Gastroesophageal sphincter (tissue), 4 donors: ENCODE data around the gene WNT3. TPM values are rescaled to one million over a fixed set of nuclear protein-coding genes. Genes with fewer than 3 reads are reported as not detected.

Experiments used
- ATAC-seq: fragments of 150-250 bp; one replicate; pipeline ENCODE4 v1.9.1; 2016; ENCODE audit warnings: mild to moderate bottlenecking, moderate library complexity
- H3K27ac ChIP-seq, 4 donors: fragments of 200-600 bp; sonication (generic) in 3 of 4; 1 replicate in 3 of 4; 2 replicates in 1 of 4; pipeline ENCODE4 v1.5.1; 2016 to 2019
- H3K27me3 ChIP-seq: fragments of 200-600 bp; sonication (generic); one replicate; pipeline ENCODE4 v1.5.1; 2019
- H3K36me3 ChIP-seq, 2 donors: fragments of 200-600 bp; sonication (generic); one replicate each; pipeline ENCODE4 v1.5.1; 2019; ENCODE audit warnings: control low read depth in 1 of 2
- H3K4me1 ChIP-seq, 3 donors: fragments of 200-600 bp; sonication (generic); 1 replicate in 2 of 3; 2 replicates in 1 of 3; pipeline ENCODE4 v1.5.1; 2016 to 2019; ENCODE audit warnings: control low read depth in 2 of 3
- H3K4me3 ChIP-seq, 2 donors: fragments of 200-600 bp; sonication (generic); one replicate each; pipeline ENCODE4 v1.5.1; 2019; ENCODE audit warnings: mild to moderate bottlenecking in 1 of 2, moderate library complexity in 1 of 2
- H3K9me3 ChIP-seq, 3 donors: fragments of 200-600 bp; sonication (generic); one replicate each; pipeline ENCODE4 v1.5.1; 2017 to 2019; ENCODE audit warnings: control low read depth in 2 of 3
- CTCF ChIP-seq, 4 experiments: fragments of 200-600 bp in 2 of 4; fragments of 450-650 bp in 2 of 4; sonication (generic) in 1 of 4; IDR thresholded peaks; one replicate each; pipeline ENCODE4 v1.5.1; 2017 to 2019; ENCODE audit warnings: antibody characterized with exemption in 4 of 4, mild to moderate bottlenecking in 2 of 4, moderate library complexity in 2 of 4
- EP300 ChIP-seq: sonication (generic); formaldehyde crosslinking; IDR thresholded peaks from one replicate; pipeline ENCODE4 v1.6.1; 2017; ENCODE audit warnings: antibody characterized with exemption, mild to moderate bottlenecking
- POLR2A ChIP-seq, 2 donors: fragments of 450-650 bp; IDR thresholded peaks; one replicate each; pipeline ENCODE4 v1.6.1; 2017; ENCODE audit warnings: antibody characterized with exemption in 2 of 2, mild to moderate bottlenecking in 2 of 2, moderate library complexity in 1 of 2
- POLR2AphosphoS5 ChIP-seq: sonication (generic); formaldehyde crosslinking; IDR thresholded peaks from one replicate; pipeline ENCODE4 v1.6.1; 2017; ENCODE audit warnings: antibody characterized with exemption
- WGBS, 2 donors: methylation state at CpG; one replicate each; pipeline ENCODE4 v1.1.5; 2018; ENCODE audit warnings: low coverage in 1 of 2; 5-methylcytosine and 5-hydroxymethylcytosine counted together
- total RNA-seq, 4 donors: library from RNA; depleted of rRNA; stranded (reverse); fragments of >200 nt; gene quantifications; one replicate each; pipeline ENCODE4 v1.1.0, GENCODE V29; 2016

The WNT3 gene
- total RNA-seq, 4 donors from 2014 or later, result 0.62 to 1.4 (median 0.99) TPM

DNA sequence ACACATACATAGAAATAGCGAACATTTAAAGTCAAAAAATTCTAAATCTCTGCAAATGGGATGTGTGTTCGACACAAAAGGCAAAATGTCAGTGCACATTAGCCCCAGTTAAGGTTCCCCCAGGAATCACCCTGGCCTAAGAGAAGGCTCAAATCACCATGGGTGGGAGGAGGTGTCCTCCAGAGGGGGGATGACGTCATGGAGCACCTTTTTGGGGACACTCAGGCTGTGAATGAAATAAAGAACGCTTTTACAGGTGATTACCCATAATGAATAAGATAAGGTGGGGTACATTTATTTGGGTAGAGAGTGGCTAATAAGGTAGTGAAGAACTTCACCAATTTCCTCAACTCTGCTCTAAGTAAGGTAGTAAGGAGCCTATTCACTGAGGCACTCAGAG lies 26.4 kb downstream of the WNT3 start:
- TF ChIP-seq CTCF (IDR thresholded peaks at IDR 0.05), result no peak
- no peak for TF ChIP-seq POLR2A (IDR thresholded peaks at IDR 0.05)
- no peak for TF ChIP-seq POLR2AphosphoS5
- TF ChIP-seq EP300, result no peak
- 82 to 89% methylated on average over 4 of the region's 4 CpGs for WGBS, 2 donors
- Histone ChIP-seq H3K9me3 (peaks cover 0 to 15% (median 0%) of the 10 kb centered on the region in 3 donors), H3K4me1 (no peaks in the 10 kb centered on the region), H3K36me3 (no peaks in the 10 kb centered on the region), H3K27me3 (peaks cover 60% of the 10 kb centered on the region), H3K4me3 (no peak overlapping the region), H3K27ac (no peak overlapping the region)
- no peak for ATAC-seq

- TF ChIP-seq EP300 (no peak), CTCF (IDR thresholded peaks at IDR 0.05) (no peak), POLR2AphosphoS5 (no peak), POLR2A (IDR thresholded peaks at IDR 0.05) (no peak)
- Histone ChIP-seq H3K27ac (no peak overlapping the region), H3K4me3 (no peak overlapping the region), H3K4me1 (no peaks in the 10 kb centered on the region), H3K9me3 (peaks cover 0 to 15% (median 0%) of the 10 kb centered on the region in 3 donors), H3K27me3 (peaks cover 59% of the 10 kb centered on the region), H3K36me3 (no peaks in the 10 kb centered on the region)
- ATAC-seq, result no peak
- 80 to 100% methylated on average over 1 to 2 of the region's 5 CpGs for WGBS, 2 donors
Measured at GRCh38 chr17:46791531-46791930, 27.0 kb downstream of the WNT3 start.

DNA sequence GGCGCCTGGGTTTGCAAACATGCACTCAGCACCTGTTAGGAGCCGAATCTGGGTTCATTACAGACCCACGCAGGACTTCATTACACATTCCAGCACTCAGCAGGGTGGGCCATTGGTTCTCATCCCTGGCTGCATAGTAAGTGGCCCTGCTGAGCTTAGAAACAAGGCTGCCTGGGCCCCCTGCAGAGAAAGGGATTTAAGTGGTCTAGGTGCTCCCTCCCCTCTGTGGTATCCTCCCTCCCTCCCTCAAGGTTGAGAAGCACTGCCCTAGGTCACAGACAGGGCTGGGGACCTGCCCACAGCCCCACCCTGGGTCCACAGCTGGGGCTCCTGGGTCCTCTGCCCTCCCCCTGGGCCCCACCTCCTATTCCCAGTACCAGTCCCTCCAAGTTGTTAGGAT lies 28.3 kb downstream of the WNT3 start:
- ATAC-seq, result no peak
- TF ChIP-seq CTCF (IDR thresholded peaks at IDR 0.05) (no peak), EP300 (no peak), POLR2AphosphoS5 (no peak), POLR2A (IDR thresholded peaks at IDR 0.05) (no peak)
- H3K4me3 ChIP-seq, result no peak overlapping the region
- no peaks in the 10 kb centered on the region for H3K4me1 ChIP-seq
- peaks cover 46% of the 10 kb centered on the region for H3K27me3 ChIP-seq
- no peak overlapping the region for H3K27ac ChIP-seq
- H3K9me3 ChIP-seq, result peaks cover 0 to 15% (median 0%) of the 10 kb centered on the region in 3 donors
- WGBS, 2 donors, result 86% methylated on average over 2 of the region's 3 CpGs; no CpG with 5 or more reads in 1 of the 2 donors
- no peaks in the 10 kb centered on the region for H3K36me3 ChIP-seq

GRCh38 chr17:46789610-46790009 lies 28.9 kb downstream of the WNT3 start:
- Histone ChIP-seq H3K27ac (no peak overlapping the region), H3K27me3 (peaks cover 42% of the 10 kb centered on the region), H3K4me3 (no peak overlapping the region), H3K4me1 (no peaks in the 10 kb centered on the region), H3K36me3 (no peaks in the 10 kb centered on the region), H3K9me3 (peaks cover 0 to 15% (median 0%) of the 10 kb centered on the region in 3 donors)
- TF ChIP-seq POLR2A (IDR thresholded peaks at IDR 0.05) (no peak), CTCF (IDR thresholded peaks at IDR 0.05) (no peak)
- no peak for ATAC-seq
- no CpG with 5 or more reads among the region's 8 CpGs for WGBS, 2 donors

- Histone ChIP-seq H3K36me3 (no peaks in the 10 kb centered on the region), H3K4me3 (no peak overlapping the region), H3K4me1 (no peaks in the 10 kb centered on the region), H3K9me3 (peaks cover 0 to 15% (median 0%) of the 10 kb centered on the region in 3 donors), H3K27me3 (peaks cover 36% of the 10 kb centered on the region), H3K27ac (no peak overlapping the region)
- TF ChIP-seq CTCF (IDR thresholded peaks at IDR 0.05) (no peak), EP300 (no peak), POLR2AphosphoS5 (no peak), POLR2A (IDR thresholded peaks at IDR 0.05) (no peak)
- no peak for ATAC-seq
- 40% methylated on average over 1 of the region's 7 CpGs; no CpG with 5 or more reads in 1 of the 2 donors for WGBS, 2 donors
Measured at GRCh38 chr17:46788796-46789195, 29.7 kb downstream of the WNT3 start.
